Panc1 (cell line): Measurements from ENCODE around the gene GPR137B. TPM values are rescaled to one million over a fixed set of nuclear protein-coding genes. Genes with fewer than 3 reads are reported as not detected.

Experiments
- ATAC-seq: fragments of 200-7000 bp; cut with Tn5 transposase; 2 replicates; pipeline ENCODE4 v1.9.1; 2020; ENCODE audit warnings: mild to moderate bottlenecking, moderate library complexity
- BruUV-seq: library from RNA; stranded (reverse); fragments of 400-500 nt; replicated peaks from 2 replicates; lab custom pipeline; 2021; lab: Mats Ljungman, UMichigan
- CTCF ChIA-PET: fragments of 300-600 bp; sonication (Branson Sonifier 250); formaldehyde crosslinking; loops from one replicate; lab custom pipeline; 2022; ENCODE audit warnings: antibody characterized with exemption; lab: Charles Lee
- POLR2A ChIA-PET: fragments of 300-600 bp; sonication (Branson Sonifier 250); formaldehyde crosslinking; loops from one replicate; lab custom pipeline; 2022; ENCODE audit warnings: antibody characterized with exemption; lab: Charles Lee
- DNase-seq: peaks from one replicate; pipeline ENCODE4 v3.0.0-alpha.2; 2010; ENCODE audit warnings: low read depth, low spot score
- H3K27ac ChIP-seq: 2 replicates; pipeline ENCODE4 v1.5.1; 2011; ENCODE audit warnings: mild to moderate bottlenecking, low read length, inconsistent platforms
- H3K27me3 ChIP-seq: fragments of 200-500 bp; sonication (Bioruptor generic); 2 replicates; pipeline ENCODE4 v1.6.0; 2014; ENCODE audit warnings: low read length, inconsistent platforms; ENCODE audit not compliant: control insufficient read depth, insufficient read depth
- H3K36me3 ChIP-seq: fragments of 200-500 bp; sonication (Bioruptor generic); 2 replicates; pipeline ENCODE4 v1.5.1; 2014; ENCODE audit warnings: inconsistent platforms, mild to moderate bottlenecking, low read length, moderate library complexity; ENCODE audit not compliant: control insufficient read depth, insufficient read depth
- H3K4me1 ChIP-seq: 2 replicates; pipeline ENCODE4 v1.5.1; 2011; ENCODE audit warnings: inconsistent platforms, mild to moderate bottlenecking, low read length, moderate library complexity; ENCODE audit not compliant: control insufficient read depth, insufficient read depth
- H3K4me3 ChIP-seq, 2 experiments: 2 replicates each; pipeline ENCODE4 v1.5.1; 2011 to 2012; ENCODE audit warnings: low read depth in 2 of 2, low read length in 2 of 2, mild to moderate bottlenecking in 2 of 2, inconsistent platforms in 1 of 2, moderate library complexity in 1 of 2
- H3K9me3 ChIP-seq: fragments of 200-500 bp; sonication (Bioruptor generic); 2 replicates; pipeline ENCODE4 v1.5.1; 2014; ENCODE audit warnings: low read depth, mild to moderate bottlenecking, inconsistent platforms, low read length, moderate library complexity; ENCODE audit not compliant: control insufficient read depth, insufficient read depth
- POLR2AphosphoS5 ChIP-seq: IDR thresholded peaks from 2 replicates; pipeline ENCODE4 v1.6.1; 2012; ENCODE audit warnings: mild to moderate bottlenecking, low read depth, low read length, moderate library complexity
- SIN3A ChIP-seq: IDR thresholded peaks from 2 replicates; pipeline ENCODE4 v1.6.1; 2012; ENCODE audit warnings: low read depth, mild to moderate bottlenecking, low read length, moderate library complexity, borderline replicate concordance; ENCODE audit not compliant: insufficient read depth
- TCF7L2 ChIP-seq: IDR thresholded peaks from 2 replicates; pipeline ENCODE4 v1.6.1; 2011; ENCODE audit warnings: mild to moderate bottlenecking, low read depth, low read length, inconsistent platforms
- in situ Hi-C: cut with HindIII; loops from 2 replicates; pipeline ENCODE4 v1.10.0; 2016; ENCODE audit warnings: low sequenced_read_pairs, low pct_unique_long_range_greater_than_20kb
- intact Hi-C: fragments of 100-400 bp; cut with micrococcal nuclease; formaldehyde crosslinking; loops from one replicate; pipeline ENCODE4 v1.10.0; 2022; ENCODE audit not compliant: unreplicated experiment
- total RNA-seq: library from RNA; stranded (reverse); gene quantifications from one replicate; pipeline ENCODE4 v1.2.1, GENCODE V29; 2021; ENCODE audit not compliant: unreplicated experiment
- TF ChIP-seq, protein P1 (sequence below), 2 experiments: IDR thresholded peaks; 2 replicates each; pipeline ENCODE4 v1.6.1; 2011 to 2012; ENCODE audit warnings: low read depth in 2 of 2, control low read depth in 1 of 2, low read length in 1 of 2, mild to moderate bottlenecking in 1 of 2, moderate library complexity in 1 of 2; ENCODE audit not compliant: insufficient read depth in 1 of 2
- TF ChIP-seq, protein P2 (sequence below): fragments of 450-650 bp; IDR thresholded peaks from 2 replicates; pipeline ENCODE4 v1.5.1; 2017; ENCODE audit warnings: mild to moderate bottlenecking

The GPR137B gene
- total RNA-seq, 1 experiment from 2014 or later = 25.3 TPM

DNA sequence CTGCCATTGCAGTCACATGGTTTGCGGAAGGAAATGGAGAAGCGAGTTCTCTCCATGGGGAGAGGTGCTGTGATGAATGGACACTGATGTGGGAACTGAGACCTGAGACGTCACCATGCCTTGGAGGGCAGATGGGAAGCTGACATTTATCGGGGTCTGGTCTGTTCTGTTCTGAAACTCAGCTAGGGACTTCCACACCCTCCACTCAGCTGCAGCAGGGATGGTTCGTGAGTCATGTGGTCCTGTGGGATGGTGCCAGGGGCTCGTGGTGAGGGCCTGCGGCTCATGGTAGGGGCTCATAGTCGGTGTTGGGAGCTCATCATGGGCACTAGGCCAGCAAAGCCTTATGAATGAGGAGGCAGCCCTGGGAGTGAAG, 6.1 kb downstream of the GPR137B start:
- no TSS peak for BruUV-seq
- H3K4me3 ChIP-seq = no peak overlapping the region
- CTCF ChIA-PET = no interaction called here

DNA sequence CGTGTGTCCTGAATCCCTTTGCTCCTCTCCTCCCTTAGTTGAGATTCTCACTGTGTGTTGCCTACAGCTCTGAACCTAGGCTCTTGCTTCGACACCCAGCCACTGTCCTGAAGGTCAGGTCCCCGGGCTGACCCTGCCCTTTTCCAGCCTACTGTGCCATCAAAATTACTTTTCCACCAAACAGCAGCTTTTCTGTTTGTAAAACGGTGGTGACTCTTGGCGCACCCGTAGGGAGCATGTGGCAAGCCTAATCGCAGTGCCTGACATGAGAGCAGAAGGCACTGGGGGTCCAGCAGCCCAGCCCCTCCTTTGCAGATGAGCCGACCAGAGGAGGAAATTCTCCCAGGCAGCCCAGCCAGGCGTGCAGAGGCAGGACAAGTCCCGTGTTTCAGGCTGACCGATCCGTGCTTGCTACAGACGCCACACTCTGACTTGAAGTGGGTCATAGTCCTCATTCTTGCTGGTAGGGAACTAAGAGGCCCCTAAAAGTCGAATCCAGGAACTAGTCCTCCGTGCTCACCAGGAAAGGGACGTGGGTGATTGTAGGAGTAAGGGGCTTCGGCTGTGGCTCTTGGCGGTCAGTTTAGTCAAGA, 6.8 kb downstream of the GPR137B start:
- Histone ChIP-seq H3K36me3 (no peaks in the 10 kb centered on the region), H3K27me3 (no peaks in the 10 kb centered on the region), H3K9me3 (no peaks in the 10 kb centered on the region), H3K4me1 (peaks cover 20% of the 10 kb centered on the region), H3K27ac (no peak overlapping the region), H3K4me3 (no peak overlapping the region)
- intact Hi-C loops = no loop called here
- DNase-seq (no peak), ATAC-seq (no peak)
- CTCF ChIA-PET = no interaction called here
- BruUV-seq = no TSS peak
- TF ChIP-seq, protein P1, sequence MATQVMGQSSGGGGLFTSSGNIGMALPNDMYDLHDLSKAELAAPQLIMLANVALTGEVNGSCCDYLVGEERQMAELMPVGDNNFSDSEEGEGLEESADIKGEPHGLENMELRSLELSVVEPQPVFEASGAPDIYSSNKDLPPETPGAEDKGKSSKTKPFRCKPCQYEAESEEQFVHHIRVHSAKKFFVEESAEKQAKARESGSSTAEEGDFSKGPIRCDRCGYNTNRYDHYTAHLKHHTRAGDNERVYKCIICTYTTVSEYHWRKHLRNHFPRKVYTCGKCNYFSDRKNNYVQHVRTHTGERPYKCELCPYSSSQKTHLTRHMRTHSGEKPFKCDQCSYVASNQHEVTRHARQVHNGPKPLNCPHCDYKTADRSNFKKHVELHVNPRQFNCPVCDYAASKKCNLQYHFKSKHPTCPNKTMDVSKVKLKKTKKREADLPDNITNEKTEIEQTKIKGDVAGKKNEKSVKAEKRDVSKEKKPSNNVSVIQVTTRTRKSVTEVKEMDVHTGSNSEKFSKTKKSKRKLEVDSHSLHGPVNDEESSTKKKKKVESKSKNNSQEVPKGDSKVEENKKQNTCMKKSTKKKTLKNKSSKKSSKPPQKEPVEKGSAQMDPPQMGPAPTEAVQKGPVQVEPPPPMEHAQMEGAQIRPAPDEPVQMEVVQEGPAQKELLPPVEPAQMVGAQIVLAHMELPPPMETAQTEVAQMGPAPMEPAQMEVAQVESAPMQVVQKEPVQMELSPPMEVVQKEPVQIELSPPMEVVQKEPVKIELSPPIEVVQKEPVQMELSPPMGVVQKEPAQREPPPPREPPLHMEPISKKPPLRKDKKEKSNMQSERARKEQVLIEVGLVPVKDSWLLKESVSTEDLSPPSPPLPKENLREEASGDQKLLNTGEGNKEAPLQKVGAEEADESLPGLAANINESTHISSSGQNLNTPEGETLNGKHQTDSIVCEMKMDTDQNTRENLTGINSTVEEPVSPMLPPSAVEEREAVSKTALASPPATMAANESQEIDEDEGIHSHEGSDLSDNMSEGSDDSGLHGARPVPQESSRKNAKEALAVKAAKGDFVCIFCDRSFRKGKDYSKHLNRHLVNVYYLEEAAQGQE (IDR thresholded peaks at IDR 0.05; ENCODE audit: insufficient read depth in 1 of 2, low read depth in 2 of 2, low read length in 1 of 2) = no peak
- TF ChIP-seq, protein P2, sequence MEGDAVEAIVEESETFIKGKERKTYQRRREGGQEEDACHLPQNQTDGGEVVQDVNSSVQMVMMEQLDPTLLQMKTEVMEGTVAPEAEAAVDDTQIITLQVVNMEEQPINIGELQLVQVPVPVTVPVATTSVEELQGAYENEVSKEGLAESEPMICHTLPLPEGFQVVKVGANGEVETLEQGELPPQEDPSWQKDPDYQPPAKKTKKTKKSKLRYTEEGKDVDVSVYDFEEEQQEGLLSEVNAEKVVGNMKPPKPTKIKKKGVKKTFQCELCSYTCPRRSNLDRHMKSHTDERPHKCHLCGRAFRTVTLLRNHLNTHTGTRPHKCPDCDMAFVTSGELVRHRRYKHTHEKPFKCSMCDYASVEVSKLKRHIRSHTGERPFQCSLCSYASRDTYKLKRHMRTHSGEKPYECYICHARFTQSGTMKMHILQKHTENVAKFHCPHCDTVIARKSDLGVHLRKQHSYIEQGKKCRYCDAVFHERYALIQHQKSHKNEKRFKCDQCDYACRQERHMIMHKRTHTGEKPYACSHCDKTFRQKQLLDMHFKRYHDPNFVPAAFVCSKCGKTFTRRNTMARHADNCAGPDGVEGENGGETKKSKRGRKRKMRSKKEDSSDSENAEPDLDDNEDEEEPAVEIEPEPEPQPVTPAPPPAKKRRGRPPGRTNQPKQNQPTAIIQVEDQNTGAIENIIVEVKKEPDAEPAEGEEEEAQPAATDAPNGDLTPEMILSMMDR = no peak
- no peak for TF ChIP-seq SIN3A
- TF ChIP-seq POLR2AphosphoS5 = no peak
- TF ChIP-seq TCF7L2 = no peak
- in situ Hi-C loops = no loop called here
- POLR2A ChIA-PET = no interaction called here

More for the DNA sequence above, 6.1 kb downstream of the GPR137B start:
- TF ChIP-seq, protein P1 (IDR thresholded peaks at IDR 0.05; ENCODE audit: insufficient read depth in 1 of 2, low read depth in 2 of 2, low read length in 1 of 2) = no peak
- no peak for TF ChIP-seq TCF7L2
- no peak for TF ChIP-seq POLR2AphosphoS5
- TF ChIP-seq, protein P2 = no peak
- no peak for TF ChIP-seq SIN3A
- Histone ChIP-seq H3K27me3 (no peaks in the 10 kb centered on the region), H3K36me3 (no peaks in the 10 kb centered on the region), H3K27ac (no peak overlapping the region; the same call in 1 of the 2 replicates), H3K9me3 (no peaks in the 10 kb centered on the region), H3K4me1 (peaks cover 25% of the 10 kb centered on the region)
- ATAC-seq (no peak), DNase-seq (no peak)
- POLR2A ChIA-PET = no interaction called here
- intact Hi-C loops (no loop called here), in situ Hi-C loops (no loop called here)
